Neural progenitor cell (in vitro differentiated cells): ENCODE measurements around the gene FKBP8.
"Not testable (repeated sequence)": the region's sequence is repeated elsewhere in the genome, so short reads cannot be mapped to it uniquely, and the experiment has no call there.

Experiments used
- CTCF ChIP-seq: fragments of 200-600 bp; sonication (generic); IDR thresholded peaks from 2 replicates; pipeline ENCODE4 v1.5.1; 2017; ENCODE audit warnings: antibody characterized with exemption, mild to moderate bottlenecking
- EZH2 ChIP-seq: fragments of 200-600 bp; sonication (generic); IDR thresholded peaks from 2 replicates; pipeline ENCODE4 v1.6.1; 2017; ENCODE audit warnings: antibody characterized with exemption, mild to moderate bottlenecking, moderate library complexity

- not testable (repeated sequence) for TF ChIP-seq EZH2, CTCF
These were observed 20.4 kb downstream of the FKBP8 start for GRCh38 chr19:18522862-18523440.
